Endothelial cell (in vitro differentiated cells): ENCODE measurements around the gene PLCB2. TPM values are rescaled to one million over a fixed set of nuclear protein-coding genes. Genes with fewer than 3 reads are reported as not detected.

Experiments used
- DNase-seq: peaks from one replicate; pipeline ENCODE4 v3.0.0; 2021; ENCODE audit warnings: low spot score
- H3K27ac Mint-ChIP-seq: one replicate; pipeline ENCODE4 v1.8.0; 2021; ENCODE audit warnings: mixed read lengths, inconsistent platforms; ENCODE audit not compliant: unreplicated experiment
- H3K27me3 Mint-ChIP-seq: one replicate; pipeline ENCODE4 v1.8.0; 2021; ENCODE audit warnings: mild to moderate bottlenecking, moderate library complexity, mixed read lengths, inconsistent platforms; ENCODE audit not compliant: unreplicated experiment
- H3K36me3 Mint-ChIP-seq: one replicate; pipeline ENCODE4 v1.8.0; 2021; ENCODE audit warnings: mild to moderate bottlenecking, low read depth, mixed read lengths, inconsistent platforms; ENCODE audit not compliant: unreplicated experiment
- H3K4me1 Mint-ChIP-seq: one replicate; pipeline ENCODE4 v1.8.0; 2021; ENCODE audit warnings: mild to moderate bottlenecking, mixed read lengths, inconsistent platforms; ENCODE audit not compliant: unreplicated experiment
- H3K4me3 Mint-ChIP-seq: one replicate; pipeline ENCODE4 v1.8.0; 2021; ENCODE audit warnings: mild to moderate bottlenecking, mixed read lengths, inconsistent platforms; ENCODE audit not compliant: unreplicated experiment
- H3K9me3 Mint-ChIP-seq: one replicate; pipeline ENCODE4 v1.8.0; 2021; ENCODE audit warnings: mixed read lengths, inconsistent platforms; ENCODE audit not compliant: unreplicated experiment
- total RNA-seq: library from RNA; stranded (reverse); fragmentation: NEBNext Ultra II Directional; extraction: Animal tissue kit (Norgen Biotek cat#: 25700); gene quantifications from one replicate; pipeline ENCODE4 v1.2.1, GENCODE V29; 2021; ENCODE audit not compliant: unreplicated experiment
- TF ChIP-seq, protein P1 (sequence below): fragments of 200-600 bp; sonication (generic); IDR thresholded peaks from one replicate; pipeline ENCODE4 v1.5.0; 2021; ENCODE audit warnings: antibody characterized with exemption; ENCODE audit not compliant: unreplicated experiment

PLCB2 gene
- total RNA-seq, 1 donor from 2014 or later, result 71.3 TPM

DNA sequence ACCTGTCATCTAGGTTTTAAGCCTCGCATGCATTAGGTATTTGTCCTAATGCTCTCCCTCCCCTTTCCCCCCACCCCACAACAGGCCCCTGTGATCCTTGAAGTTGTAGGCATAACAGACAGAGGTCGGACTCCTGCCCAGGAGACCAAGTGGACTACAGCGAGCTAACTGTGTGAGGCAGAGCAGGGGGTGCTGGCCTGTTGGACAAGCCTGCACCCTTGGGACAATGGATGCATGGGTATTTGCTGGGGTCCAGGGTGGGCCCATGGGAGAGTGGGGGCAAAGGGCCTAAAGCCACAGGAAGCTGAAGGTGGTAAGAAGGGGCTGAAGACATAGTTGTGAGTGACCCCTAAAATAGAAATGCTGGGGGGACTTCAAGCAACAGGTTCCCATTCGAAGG, 2.5 kb downstream of the PLCB2 start:
- TF ChIP-seq, protein P1, sequence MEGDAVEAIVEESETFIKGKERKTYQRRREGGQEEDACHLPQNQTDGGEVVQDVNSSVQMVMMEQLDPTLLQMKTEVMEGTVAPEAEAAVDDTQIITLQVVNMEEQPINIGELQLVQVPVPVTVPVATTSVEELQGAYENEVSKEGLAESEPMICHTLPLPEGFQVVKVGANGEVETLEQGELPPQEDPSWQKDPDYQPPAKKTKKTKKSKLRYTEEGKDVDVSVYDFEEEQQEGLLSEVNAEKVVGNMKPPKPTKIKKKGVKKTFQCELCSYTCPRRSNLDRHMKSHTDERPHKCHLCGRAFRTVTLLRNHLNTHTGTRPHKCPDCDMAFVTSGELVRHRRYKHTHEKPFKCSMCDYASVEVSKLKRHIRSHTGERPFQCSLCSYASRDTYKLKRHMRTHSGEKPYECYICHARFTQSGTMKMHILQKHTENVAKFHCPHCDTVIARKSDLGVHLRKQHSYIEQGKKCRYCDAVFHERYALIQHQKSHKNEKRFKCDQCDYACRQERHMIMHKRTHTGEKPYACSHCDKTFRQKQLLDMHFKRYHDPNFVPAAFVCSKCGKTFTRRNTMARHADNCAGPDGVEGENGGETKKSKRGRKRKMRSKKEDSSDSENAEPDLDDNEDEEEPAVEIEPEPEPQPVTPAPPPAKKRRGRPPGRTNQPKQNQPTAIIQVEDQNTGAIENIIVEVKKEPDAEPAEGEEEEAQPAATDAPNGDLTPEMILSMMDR, result no peak
- no peak overlapping the region for H3K4me3 Mint-ChIP-seq
- peaks cover 5% of the 10 kb centered on the region for H3K36me3 Mint-ChIP-seq
- no peaks in the 10 kb centered on the region for H3K9me3 Mint-ChIP-seq
- peaks cover 12% of the 10 kb centered on the region for H3K27me3 Mint-ChIP-seq
- DNase-seq, result no peak
- peaks cover 38% of the 10 kb centered on the region for H3K4me1 Mint-ChIP-seq
- H3K27ac Mint-ChIP-seq, result no peak overlapping the region

DNA sequence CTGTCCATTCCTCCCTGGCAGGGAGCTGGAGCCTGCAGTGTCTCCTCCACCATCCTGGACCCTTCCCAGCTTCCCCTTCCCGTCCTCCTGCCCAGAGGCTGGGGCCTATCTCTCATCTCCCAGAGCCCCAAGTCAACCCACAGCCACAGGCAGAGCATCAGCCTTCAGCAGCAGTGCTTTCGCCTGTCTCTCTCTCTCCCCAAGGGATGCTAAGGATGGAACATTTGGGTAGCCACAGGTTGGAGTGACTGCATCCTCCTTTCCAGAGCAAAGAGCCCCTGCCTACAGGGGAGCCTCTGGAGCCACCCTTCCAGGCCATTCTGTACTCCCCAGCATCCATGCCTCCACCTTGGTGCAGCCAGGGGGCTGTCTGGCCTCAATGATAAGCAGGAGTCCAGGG, 4.2 kb downstream of the PLCB2 start:
- peaks cover 25% of the 10 kb centered on the region for H3K4me1 Mint-ChIP-seq
- DNase-seq, result no peak
- no peak overlapping the region for H3K27ac Mint-ChIP-seq
- H3K4me3 Mint-ChIP-seq, result no peak overlapping the region
- H3K9me3 Mint-ChIP-seq, result no peaks in the 10 kb centered on the region
- peaks cover 14% of the 10 kb centered on the region for H3K36me3 Mint-ChIP-seq
- TF ChIP-seq, protein P1, result no peak
- peaks cover 9% of the 10 kb centered on the region for H3K27me3 Mint-ChIP-seq

DNA sequence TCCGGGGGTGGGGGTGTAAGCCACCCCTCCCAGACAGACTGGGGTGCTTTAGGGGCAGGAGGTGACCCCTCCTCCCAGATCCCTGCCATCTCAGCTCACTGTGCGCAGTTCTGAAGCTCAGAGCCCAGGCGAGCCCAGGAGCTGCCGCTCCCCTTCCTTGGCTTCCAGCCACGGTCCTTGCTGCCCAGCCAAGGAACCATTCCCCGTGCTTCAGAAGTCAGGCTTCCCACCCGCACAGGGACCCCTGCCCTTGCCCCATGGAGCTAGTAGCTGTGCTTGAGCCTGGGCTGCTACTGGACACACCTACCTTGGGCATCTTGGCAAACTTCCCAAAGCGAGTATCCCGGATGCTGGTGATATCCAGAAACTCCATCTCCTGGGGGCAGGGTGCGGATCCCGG, 4.8 kb downstream of the PLCB2 start:
- Mint-ChIP-seq H3K27ac (no peak overlapping the region), H3K36me3 (peaks cover 17% of the 10 kb centered on the region), H3K27me3 (peaks cover 11% of the 10 kb centered on the region), H3K4me3 (no peak overlapping the region), H3K4me1 (peaks cover 20% of the 10 kb centered on the region), H3K9me3 (no peaks in the 10 kb centered on the region)
- no peak for DNase-seq
- TF ChIP-seq, protein P1, result no peak

DNA sequence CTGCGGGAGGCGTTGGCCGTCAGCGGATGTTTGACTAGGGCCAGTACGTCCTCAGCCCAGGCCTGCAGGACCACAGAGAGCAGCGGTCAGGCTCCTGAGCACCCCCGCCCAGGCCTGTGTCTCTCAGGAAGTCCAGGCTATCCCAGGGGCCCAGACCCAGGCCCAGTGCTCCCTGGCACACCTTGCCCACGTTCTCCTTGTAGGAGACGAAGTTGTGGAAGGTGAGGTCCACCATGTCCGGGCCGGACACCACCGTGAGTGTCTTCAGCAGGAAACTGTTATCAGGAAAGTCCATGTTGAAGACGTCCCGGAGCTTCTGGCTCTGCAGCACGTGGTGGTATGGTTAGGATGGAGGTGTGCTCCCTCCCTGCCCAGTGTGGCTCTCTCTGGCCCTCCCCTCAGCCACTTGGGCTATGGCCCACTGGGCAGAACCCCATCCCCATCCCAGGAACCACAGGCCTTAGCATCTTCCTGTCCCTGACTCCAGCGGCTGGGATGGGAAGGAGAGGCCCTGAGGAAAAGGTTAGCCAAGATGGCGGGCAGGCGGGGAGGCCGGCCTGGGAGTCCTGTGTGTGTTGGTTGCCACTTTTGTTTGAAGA, 5.3 kb downstream of the PLCB2 start:
- peaks cover 19% of the 10 kb centered on the region for H3K4me1 Mint-ChIP-seq
- DNase-seq, result no peak
- H3K4me3 Mint-ChIP-seq, result no peak overlapping the region
- H3K27ac Mint-ChIP-seq, result no peak overlapping the region
- peaks cover 23% of the 10 kb centered on the region for H3K36me3 Mint-ChIP-seq
- TF ChIP-seq, protein P1, result no peak
- H3K27me3 Mint-ChIP-seq, result peaks cover 17% of the 10 kb centered on the region
- no peaks in the 10 kb centered on the region for H3K9me3 Mint-ChIP-seq

DNA sequence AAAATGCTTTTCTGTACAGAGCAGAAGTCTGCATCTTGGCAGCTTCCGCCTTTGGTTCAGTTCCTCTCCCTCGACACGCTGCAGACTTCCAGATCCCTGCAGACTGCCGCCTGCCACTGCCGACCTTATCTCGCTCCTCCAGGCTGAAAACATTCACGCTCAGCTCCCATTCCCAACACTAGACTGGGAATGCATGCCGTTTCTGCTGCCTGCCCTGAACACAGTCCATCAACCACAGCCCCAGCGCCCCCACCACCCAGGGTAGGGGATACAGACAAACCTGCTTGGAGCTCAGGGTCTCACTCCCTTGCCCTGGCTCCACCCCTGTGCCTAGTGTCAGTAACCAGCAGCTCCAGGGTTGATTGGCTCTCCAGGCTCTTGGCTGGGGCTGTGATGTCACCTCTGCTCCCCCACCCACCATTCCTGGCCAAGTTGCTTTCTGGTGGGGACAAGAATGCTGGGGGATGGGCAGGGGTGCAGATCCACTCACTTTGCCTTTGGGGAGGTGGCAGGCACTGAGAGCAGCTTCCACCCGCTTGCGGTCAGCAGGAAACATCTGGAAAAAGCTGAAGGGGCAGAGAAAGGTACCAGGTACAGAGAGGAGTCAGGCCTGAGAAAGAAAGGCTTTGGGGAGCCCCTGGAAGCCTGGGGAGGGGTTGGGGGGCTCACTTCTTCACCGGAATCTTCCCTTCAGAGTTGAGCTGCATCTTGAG, 6.1 kb downstream of the PLCB2 start:
- H3K4me1 Mint-ChIP-seq, result peaks cover 19% of the 10 kb centered on the region
- peaks cover 27% of the 10 kb centered on the region for H3K36me3 Mint-ChIP-seq
- no peaks in the 10 kb centered on the region for H3K9me3 Mint-ChIP-seq
- no peak overlapping the region for H3K4me3 Mint-ChIP-seq
- peaks cover 19% of the 10 kb centered on the region for H3K27me3 Mint-ChIP-seq
- TF ChIP-seq, protein P1, result no peak
- DNase-seq, result no peak
- no peak overlapping the region for H3K27ac Mint-ChIP-seq
